ENCODE data around the gene PTBP2. TPM values are rescaled to one million over a fixed set of nuclear protein-coding genes. Genes with fewer than 3 reads are reported as not detected.

PTBP2 gene
- total and polyA plus RNA-seq, 2 donors (not counting 1 experiment from before 2014, with no cell fraction given): 18.7 to 33.6 TPM

- Histone ChIP-seq H2AFZ (ENCODE audit: insufficient read depth, low read depth, low read length, poor library complexity, severe bottlenecking) (no peak overlapping the region), H3K4me2 (replicated peaks; ENCODE audit: low read depth, low read length, poor library complexity, severe bottlenecking) (no peak overlapping the region), H3K9me3 (ENCODE audit: control extremely low read depth in 1 of 3, control insufficient read depth in 2 of 3, insufficient read depth in 1 of 3, low read length in 2 of 3) (no peaks in the 10 kb centered on the region), H3K9ac (ENCODE audit: low read length) (no peak overlapping the region), H3K79me2 (ENCODE audit: control insufficient read depth, insufficient read depth, low read length) (no peaks in the 10 kb centered on the region), H3K36me3 (replicated peaks in 1 of 2; ENCODE audit: control extremely low read depth in 1 of 2, control insufficient read depth in 1 of 2, extremely low read depth in 1 of 2, insufficient read depth in 2 of 2, low read length in 1 of 2) (no peaks in the 10 kb centered on the region), H3K4me1 (ENCODE audit: control insufficient read depth in 2 of 2, insufficient read depth in 2 of 2, low read length in 2 of 2) (no peaks in the 10 kb centered on the region), H4K20me1 (ENCODE audit: control insufficient read depth, insufficient read depth, low read length, poor library complexity, severe bottlenecking) (no peaks in the 10 kb centered on the region), H3K27ac (ENCODE audit: low read length in 2 of 2) (no peak overlapping the region), H3K4me3 (ENCODE audit: control extremely low read depth in 1 of 5, extremely low read depth in 1 of 5, insufficient read depth in 1 of 5, low read depth in 2 of 5, low read length in 4 of 5) (no peak overlapping the region), H3K27me3 (replicated peaks in 1 of 4; ENCODE audit: control extremely low read depth in 1 of 4, control insufficient read depth in 3 of 4, insufficient read depth in 4 of 4, low read length in 3 of 4) (no peaks in the 10 kb centered on the region)
- no peak for TF ChIP-seq EZH2 (IDR thresholded peaks at IDR 0.05; ENCODE audit: borderline replicate concordance, insufficient read depth, low read depth, low read length, poor library complexity, severe bottlenecking)
- TF ChIP-seq, protein P1, sequence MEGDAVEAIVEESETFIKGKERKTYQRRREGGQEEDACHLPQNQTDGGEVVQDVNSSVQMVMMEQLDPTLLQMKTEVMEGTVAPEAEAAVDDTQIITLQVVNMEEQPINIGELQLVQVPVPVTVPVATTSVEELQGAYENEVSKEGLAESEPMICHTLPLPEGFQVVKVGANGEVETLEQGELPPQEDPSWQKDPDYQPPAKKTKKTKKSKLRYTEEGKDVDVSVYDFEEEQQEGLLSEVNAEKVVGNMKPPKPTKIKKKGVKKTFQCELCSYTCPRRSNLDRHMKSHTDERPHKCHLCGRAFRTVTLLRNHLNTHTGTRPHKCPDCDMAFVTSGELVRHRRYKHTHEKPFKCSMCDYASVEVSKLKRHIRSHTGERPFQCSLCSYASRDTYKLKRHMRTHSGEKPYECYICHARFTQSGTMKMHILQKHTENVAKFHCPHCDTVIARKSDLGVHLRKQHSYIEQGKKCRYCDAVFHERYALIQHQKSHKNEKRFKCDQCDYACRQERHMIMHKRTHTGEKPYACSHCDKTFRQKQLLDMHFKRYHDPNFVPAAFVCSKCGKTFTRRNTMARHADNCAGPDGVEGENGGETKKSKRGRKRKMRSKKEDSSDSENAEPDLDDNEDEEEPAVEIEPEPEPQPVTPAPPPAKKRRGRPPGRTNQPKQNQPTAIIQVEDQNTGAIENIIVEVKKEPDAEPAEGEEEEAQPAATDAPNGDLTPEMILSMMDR (IDR thresholded peaks at IDR 0.05): no peak
- intact Hi-C loops (cut with micrococcal nuclease): no loop called here
- Mint-ChIP-seq H3K27ac (no peak overlapping the region), H3K4me3 (no peak overlapping the region), H3K9me3 (ENCODE audit: insufficient read depth) (no peaks in the 10 kb centered on the region), H3K27me3 (no peaks in the 10 kb centered on the region), H3K4me1 (no peaks in the 10 kb centered on the region)
- ATAC-seq (ENCODE audit: low read depth) (no peak), DNase-seq (no peak)
- ChIA-PET POLR2A (no interaction called here), CTCF (no interaction called here)
These were observed 104.5 kb downstream of the PTBP2 start for GRCh38 chr1:96825950-96826576.

- no peaks in the 10 kb centered on the region for H3K27me3 Mint-ChIP-seq
- TF ChIP-seq, protein P1 (IDR thresholded peaks at IDR 0.05): no peak
- no peak for TF ChIP-seq EZH2 (IDR thresholded peaks at IDR 0.05; ENCODE audit: borderline replicate concordance, insufficient read depth, low read depth, low read length, poor library complexity, severe bottlenecking)
- CTCF ChIA-PET: no interaction called here
These were observed 111.8 kb downstream of the PTBP2 start for GRCh38 chr1:96833376-96833775.

More at GRCh38 chr1:96833376-96833775, 111.8 kb downstream of the PTBP2 start:
- Histone ChIP-seq H3K4me2 (replicated peaks; ENCODE audit: low read depth, low read length, poor library complexity, severe bottlenecking) (no peak overlapping the region), H3K36me3 (replicated peaks in 1 of 2; ENCODE audit: control extremely low read depth in 1 of 2, control insufficient read depth in 1 of 2, extremely low read depth in 1 of 2, insufficient read depth in 2 of 2, low read length in 1 of 2) (no peaks in the 10 kb centered on the region), H2AFZ (ENCODE audit: insufficient read depth, low read depth, low read length, poor library complexity, severe bottlenecking) (no peak overlapping the region), H3K4me1 (ENCODE audit: control insufficient read depth in 2 of 2, insufficient read depth in 2 of 2, low read length in 2 of 2) (no peaks in the 10 kb centered on the region), H3K79me2 (ENCODE audit: control insufficient read depth, insufficient read depth, low read length) (no peaks in the 10 kb centered on the region), H3K9ac (ENCODE audit: low read length) (no peak overlapping the region), H3K27ac (ENCODE audit: low read length in 2 of 2) (no peak overlapping the region), H3K27me3 (replicated peaks in 1 of 4; ENCODE audit: control extremely low read depth in 1 of 4, control insufficient read depth in 3 of 4, insufficient read depth in 4 of 4, low read length in 3 of 4) (no peaks in the 10 kb centered on the region), H4K20me1 (ENCODE audit: control insufficient read depth, insufficient read depth, low read length, poor library complexity, severe bottlenecking) (no peaks in the 10 kb centered on the region), H3K9me3 (ENCODE audit: control extremely low read depth in 1 of 3, control insufficient read depth in 2 of 3, insufficient read depth in 1 of 3, low read length in 2 of 3) (no peaks in the 10 kb centered on the region), H3K4me3 (ENCODE audit: control extremely low read depth in 1 of 5, extremely low read depth in 1 of 5, insufficient read depth in 1 of 5, low read depth in 2 of 5, low read length in 4 of 5) (no peak overlapping the region)
- H3K4me1 Mint-ChIP-seq: no peaks in the 10 kb centered on the region
- no peak overlapping the region for H3K4me3 Mint-ChIP-seq
- H3K27ac Mint-ChIP-seq: no peak overlapping the region
- WGBS (ENCODE audit: insufficient coverage): 100% methylated on average over 1 of the region's 1 CpG
- intact Hi-C loops (cut with micrococcal nuclease): no loop called here
- POLR2A ChIA-PET: no interaction called here
- ATAC-seq (ENCODE audit: low read depth) (no peak), DNase-seq (no peak)
- H3K9me3 Mint-ChIP-seq (ENCODE audit: insufficient read depth): no peaks in the 10 kb centered on the region

Measured in B cell (primary cell).